ENCODE measurements around the gene ELL. TPM values are rescaled to one million over a fixed set of nuclear protein-coding genes. Genes with fewer than 3 reads are reported as not detected.
"Not testable (repeated sequence)": the region's sequence is repeated elsewhere in the genome, so short reads cannot be mapped to it uniquely, and the experiment has no call there.

ELL gene
- total RNA-seq, 4 donors from 2014 or later: 5.9 to 12.8 (median 9.9) TPM

- Histone ChIP-seq H3K4me3 (peak overlapping the region in 3 of 4 donors; percentile 21 to 58 (median 30)), H3K36me3 (no peaks in the 10 kb centered on the region), H3K4me1 (peaks cover 46 to 63% (median 49%) of the 10 kb centered on the region in 3 donors), H3K9me3 (no peaks in the 10 kb centered on the region), H3K27ac (peak overlapping the region; percentile 67 to 94 (median 92)), H3K27me3 (peaks cover 0 to 31% (median 0%) of the 10 kb centered on the region in 4 donors)
- intact Hi-C loops (cut with DNase I): loop anchor here (5.0 kb wide), 1 partner anchor 62 kb away; no protein-coding TSS in a partner anchor
- WGBS, 2 donors: 21 to 30% methylated on average over 7 of the region's 11 CpGs
- DNase-seq: no peak
- no peak for TF ChIP-seq POLR2A (IDR thresholded peaks at IDR 0.05)
- TF ChIP-seq, protein P1, sequence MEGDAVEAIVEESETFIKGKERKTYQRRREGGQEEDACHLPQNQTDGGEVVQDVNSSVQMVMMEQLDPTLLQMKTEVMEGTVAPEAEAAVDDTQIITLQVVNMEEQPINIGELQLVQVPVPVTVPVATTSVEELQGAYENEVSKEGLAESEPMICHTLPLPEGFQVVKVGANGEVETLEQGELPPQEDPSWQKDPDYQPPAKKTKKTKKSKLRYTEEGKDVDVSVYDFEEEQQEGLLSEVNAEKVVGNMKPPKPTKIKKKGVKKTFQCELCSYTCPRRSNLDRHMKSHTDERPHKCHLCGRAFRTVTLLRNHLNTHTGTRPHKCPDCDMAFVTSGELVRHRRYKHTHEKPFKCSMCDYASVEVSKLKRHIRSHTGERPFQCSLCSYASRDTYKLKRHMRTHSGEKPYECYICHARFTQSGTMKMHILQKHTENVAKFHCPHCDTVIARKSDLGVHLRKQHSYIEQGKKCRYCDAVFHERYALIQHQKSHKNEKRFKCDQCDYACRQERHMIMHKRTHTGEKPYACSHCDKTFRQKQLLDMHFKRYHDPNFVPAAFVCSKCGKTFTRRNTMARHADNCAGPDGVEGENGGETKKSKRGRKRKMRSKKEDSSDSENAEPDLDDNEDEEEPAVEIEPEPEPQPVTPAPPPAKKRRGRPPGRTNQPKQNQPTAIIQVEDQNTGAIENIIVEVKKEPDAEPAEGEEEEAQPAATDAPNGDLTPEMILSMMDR (IDR thresholded peaks at IDR 0.05): no peak
Observed at GRCh38 chr19:18414504-18415177, 107.2 kb downstream of the ELL start.

- TF ChIP-seq, protein P1 (IDR thresholded peaks at IDR 0.05): no peak
- no peak for TF ChIP-seq POLR2A (IDR thresholded peaks at IDR 0.05)
- Histone ChIP-seq H3K4me1 (peaks cover 33 to 48% (median 34%) of the 10 kb centered on the region in 3 donors), H3K9me3 (no peaks in the 10 kb centered on the region), H3K27ac (no peak overlapping the region), H3K36me3 (no peaks in the 10 kb centered on the region), H3K4me3 (no peak overlapping the region), H3K27me3 (peaks cover 0 to 24% (median 0%) of the 10 kb centered on the region in 4 donors)
- intact Hi-C loops (cut with DNase I): loop anchor here (5.0 kb wide), 1 partner anchor 60 kb away; no protein-coding TSS in a partner anchor
- 62 to 77% methylated on average over 12 of the region's 16 CpGs for WGBS, 2 donors
- no peak for DNase-seq
Observed at GRCh38 chr19:18412610-18413239, 109.1 kb downstream of the ELL start.

- no peak for DNase-seq
- Histone ChIP-seq H3K9me3 (no peaks in the 10 kb centered on the region), H3K27ac (no peak overlapping the region), H3K4me3 (no peak overlapping the region), H3K27me3 (no peaks in the 10 kb centered on the region), H3K36me3 (no peaks in the 10 kb centered on the region), H3K4me1 (peaks cover 0 to 10% (median 0%) of the 10 kb centered on the region in 3 donors)
- no peak for TF ChIP-seq POLR2A (IDR thresholded peaks at IDR 0.05)
- TF ChIP-seq, protein P1 (IDR thresholded peaks at IDR 0.05): peak in 4 of 6 experiments; percentile 12 to 47 (median 34)
- WGBS, 2 donors: 25 to 43% methylated on average over 2 to 7 of the region's 10 CpGs
- intact Hi-C loops (cut with DNase I): no loop called here
Observed at GRCh38 chr19:18408053-18408476, 113.8 kb downstream of the ELL start.

DNA sequence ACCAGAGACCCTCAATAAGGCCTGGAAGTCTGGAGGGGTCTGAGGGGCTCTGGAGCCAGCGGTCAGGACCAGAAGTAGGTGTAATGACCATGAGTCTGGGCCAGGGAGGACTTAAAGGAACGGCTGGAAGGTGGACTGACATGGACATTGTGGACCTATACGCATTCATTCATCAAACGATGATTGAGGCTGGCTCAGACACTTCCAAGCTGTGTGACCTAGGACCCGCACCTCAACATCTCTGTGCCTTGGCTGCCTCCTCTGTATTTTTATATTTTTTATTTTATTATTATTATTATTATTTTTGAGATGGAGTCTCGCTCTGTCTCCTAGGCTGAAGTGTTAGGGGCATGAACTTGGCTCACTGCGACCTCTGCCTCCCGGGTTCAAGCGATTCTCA, 115.1 kb downstream of the ELL start:
- H3K36me3 ChIP-seq: no peaks in the 10 kb centered on the region
- no peak for DNase-seq
- peaks cover 0 to 15% (median 0%) of the 10 kb centered on the region in 3 donors for H3K4me1 ChIP-seq
- TF ChIP-seq, protein P1 (IDR thresholded peaks at IDR 0.05): no peak
- TF ChIP-seq POLR2A (IDR thresholded peaks at IDR 0.05): no peak
- H3K27me3 ChIP-seq: no peaks in the 10 kb centered on the region
- intact Hi-C loops (cut with DNase I): no loop called here
- no peak overlapping the region for H3K4me3 ChIP-seq
- H3K27ac ChIP-seq: no peak overlapping the region
- no peaks in the 10 kb centered on the region for H3K9me3 ChIP-seq
- 84 to 95% methylated on average over 9 of the region's 9 CpGs for WGBS, 2 donors

GRCh38 chr19:18405754-18406153, 116.1 kb downstream of the ELL start:
- H3K9me3 ChIP-seq; H3K4me3 ChIP-seq; DNase-seq; H3K27me3 ChIP-seq; H3K27ac ChIP-seq; H3K36me3 ChIP-seq; intact Hi-C loops (cut with DNase I): not testable (repeated sequence)
- 81 to 86% methylated on average over 8 to 11 of the region's 11 CpGs for WGBS, 2 donors
- H3K4me1 ChIP-seq: peaks cover 0 to 20% (median 0%) of the 10 kb centered on the region in 3 donors

Measured in esophagus squamous epithelium (tissue), 5 donors.